HG03103 (cell line): Measurements from ENCODE around the gene MOSPD2.

ENCODE experiments used
- ATAC-seq: cut with Tn5 transposase; IDR thresholded peaks from one replicate; pipeline ENCODE4 v1.9.1; 2021; ENCODE audit warnings: low read depth; ENCODE audit not compliant: unreplicated experiment

MOSPD2 gene

DNA sequence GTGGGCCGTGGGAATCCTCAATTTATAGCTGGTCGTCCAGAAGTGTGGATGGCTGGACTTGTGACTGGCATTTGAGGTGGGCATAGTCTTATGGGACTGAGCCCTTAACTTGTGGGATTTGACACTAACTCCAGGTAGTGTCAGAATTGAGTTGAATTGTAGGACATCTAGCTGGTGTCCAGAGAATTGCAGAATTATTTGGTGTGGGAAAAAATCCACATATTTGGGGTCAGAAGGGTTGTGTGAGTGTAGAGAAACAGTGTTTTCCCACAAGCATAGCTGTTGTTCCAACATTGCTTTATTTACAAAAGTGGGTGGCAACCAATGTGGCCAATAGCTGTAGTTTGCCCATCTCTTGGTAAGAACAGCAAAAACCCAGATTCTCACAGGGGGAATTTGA, 91.3 kb downstream of the MOSPD2 start:
- no peak for ATAC-seq
